Lung (tissue), 12 donors: ENCODE results near the gene TMEM145. TPM values are rescaled to one million over a fixed set of nuclear protein-coding genes. Genes with fewer than 3 reads are reported as not detected.

Experiments
- ATAC-seq: fragments of 200-7000 bp; cut with Tn5 transposase; one replicate; pipeline ENCODE4 v1.9.1; 2020; ENCODE audit warnings: moderate number of reproducible peaks; ENCODE audit not compliant: insufficient read depth, low FRiP score
- DNase-seq, 3 donors: peaks; one replicate each; pipeline ENCODE4 v3.0.0-alpha.2; 2013 to 2017
- H3K27ac ChIP-seq, 2 donors: one replicate each; pipeline ENCODE4 v1.5.1; 2013; ENCODE audit warnings: mild to moderate bottlenecking in 2 of 2, moderate library complexity in 2 of 2, control low read depth in 1 of 2, inconsistent platforms in 1 of 2, low read depth in 1 of 2, low read length in 1 of 2
- H3K27me3 ChIP-seq, 3 donors: one replicate each; pipeline ENCODE4 v1.5.1; 2013; ENCODE audit warnings: low read length in 2 of 3; ENCODE audit not compliant: control insufficient read depth in 3 of 3, insufficient read depth in 3 of 3
- H3K36me3 ChIP-seq, 4 donors: one replicate each; pipeline ENCODE4 v1.5.1; 2013; ENCODE audit warnings: low read length in 4 of 4, mild to moderate bottlenecking in 1 of 4, moderate library complexity in 1 of 4; ENCODE audit not compliant: control insufficient read depth in 4 of 4, insufficient read depth in 4 of 4
- H3K4me1 ChIP-seq, 5 donors: one replicate each; pipeline ENCODE4 v1.5.1; 2013; ENCODE audit warnings: low read length in 5 of 5, mild to moderate bottlenecking in 2 of 5, moderate library complexity in 1 of 5; ENCODE audit not compliant: control insufficient read depth in 5 of 5, insufficient read depth in 5 of 5
- H3K4me3 ChIP-seq: one replicate; pipeline ENCODE4 v1.5.1; 2013; ENCODE audit warnings: mild to moderate bottlenecking, control low read depth, moderate library complexity
- H3K9ac ChIP-seq, 2 donors: one replicate each; pipeline ENCODE4 v1.5.1; 2013; ENCODE audit warnings: low read length in 2 of 2, control low read depth in 1 of 2; ENCODE audit not compliant: insufficient read depth in 1 of 2
- H3K9me3 ChIP-seq, 4 donors: one replicate each; pipeline ENCODE4 v1.5.1; 2013; ENCODE audit warnings: low read length in 3 of 4, mild to moderate bottlenecking in 1 of 4, moderate library complexity in 1 of 4; ENCODE audit not compliant: control insufficient read depth in 4 of 4, insufficient read depth in 3 of 4
- WGBS, 2 donors: extraction: QIAGEN DNeasy Blood & Tissue Kit; methylation state at CpG; one replicate each; pipeline ENCODE4 v1.1.7; 2013; 5-methylcytosine and 5-hydroxymethylcytosine counted together
- polyA plus RNA-seq, 2 donors: library from polyadenylated mRNA; stranded (reverse); fragments of 200-250 nt; gene quantifications; one replicate each; pipeline ENCODE4 v1.2.1, GENCODE V29; 2013
- total RNA-seq, 2 donors: library from RNA; depleted of rRNA in 1 of 2; stranded (reverse); fragments of >200 nt in 1 of 2; gene quantifications; one replicate each; pipeline ENCODE4 v1.2.1, GENCODE V29; 2014 to 2021
- TF ChIP-seq, protein P1 (sequence below): IDR thresholded peaks from 2 replicates; pipeline ENCODE4 v1.5.1; 2012; ENCODE audit warnings: mild to moderate bottlenecking; ENCODE audit errors: control extremely low read depth, extremely low read depth
- donor health status: control.
- donor health status: control.
- donor health status: Bipolar disorder and iron deficiency.
- donor health status: healthy.
- donor health status: DM: yes; HTN: yes; CAD: no.

The TMEM145 gene
- total and polyA plus RNA-seq, 4 donors, result 0.12 to 0.95 (median 0.40) TPM; not detected in 1

- 28 to 32% methylated on average over 13 of the region's 13 CpGs for WGBS, 2 donors
- ATAC-seq (no peak), DNase-seq (peak in 2 of 3 donors; percentile 43 to 59)
- no peak overlapping the region for H3K4me3 ChIP-seq
- H3K9me3 ChIP-seq, result no peaks in the 10 kb centered on the region
- H3K9ac ChIP-seq, result peak overlapping the region in 1 of 2 donors; percentile 44
- H3K27ac ChIP-seq, result peak overlapping the region in 1 of 2 donors; percentile 50
- TF ChIP-seq, protein P1, sequence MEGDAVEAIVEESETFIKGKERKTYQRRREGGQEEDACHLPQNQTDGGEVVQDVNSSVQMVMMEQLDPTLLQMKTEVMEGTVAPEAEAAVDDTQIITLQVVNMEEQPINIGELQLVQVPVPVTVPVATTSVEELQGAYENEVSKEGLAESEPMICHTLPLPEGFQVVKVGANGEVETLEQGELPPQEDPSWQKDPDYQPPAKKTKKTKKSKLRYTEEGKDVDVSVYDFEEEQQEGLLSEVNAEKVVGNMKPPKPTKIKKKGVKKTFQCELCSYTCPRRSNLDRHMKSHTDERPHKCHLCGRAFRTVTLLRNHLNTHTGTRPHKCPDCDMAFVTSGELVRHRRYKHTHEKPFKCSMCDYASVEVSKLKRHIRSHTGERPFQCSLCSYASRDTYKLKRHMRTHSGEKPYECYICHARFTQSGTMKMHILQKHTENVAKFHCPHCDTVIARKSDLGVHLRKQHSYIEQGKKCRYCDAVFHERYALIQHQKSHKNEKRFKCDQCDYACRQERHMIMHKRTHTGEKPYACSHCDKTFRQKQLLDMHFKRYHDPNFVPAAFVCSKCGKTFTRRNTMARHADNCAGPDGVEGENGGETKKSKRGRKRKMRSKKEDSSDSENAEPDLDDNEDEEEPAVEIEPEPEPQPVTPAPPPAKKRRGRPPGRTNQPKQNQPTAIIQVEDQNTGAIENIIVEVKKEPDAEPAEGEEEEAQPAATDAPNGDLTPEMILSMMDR, result no peak
- peaks cover 20 to 37% (median 29%) of the 10 kb centered on the region in 5 donors for H3K4me1 ChIP-seq
- no peaks in the 10 kb centered on the region for H3K27me3 ChIP-seq
- H3K36me3 ChIP-seq, result peaks cover 6 to 48% (median 25%) of the 10 kb centered on the region in 4 donors
Observed at GRCh38 chr19:42286349-42287016, 26.6 kb upstream of the TMEM145 start.

- TF ChIP-seq, protein P1, result no peak
- Histone ChIP-seq H3K36me3 (peaks cover 9 to 54% (median 31%) of the 10 kb centered on the region in 4 donors), H3K4me3 (no peak overlapping the region), H3K9me3 (no peaks in the 10 kb centered on the region), H3K9ac (no peak overlapping the region), H3K4me1 (peaks cover 20 to 30% (median 23%) of the 10 kb centered on the region in 5 donors), H3K27ac (peak overlapping the region in 1 of 2 donors; percentile 50), H3K27me3 (no peaks in the 10 kb centered on the region)
- DNase-seq (no peak), ATAC-seq (no peak)
- WGBS, 2 donors, result 91 to 92% methylated on average over 30 of the region's 30 CpGs
Observed at GRCh38 chr19:42287017-42287826, 25.9 kb upstream of the TMEM145 start.

- no peak overlapping the region for H3K9ac ChIP-seq
- WGBS, 2 donors, result 91 to 95% methylated on average over 10 of the region's 10 CpGs
- H3K4me3 ChIP-seq, result no peak overlapping the region
- H3K36me3 ChIP-seq, result peaks cover 10 to 60% (median 32%) of the 10 kb centered on the region in 4 donors
- DNase-seq, result no peak
- no peaks in the 10 kb centered on the region for H3K27me3 ChIP-seq
- H3K27ac ChIP-seq, result no peak overlapping the region
- no peak for ATAC-seq
- peaks cover 16 to 25% (median 19%) of the 10 kb centered on the region in 5 donors for H3K4me1 ChIP-seq
- H3K9me3 ChIP-seq, result no peaks in the 10 kb centered on the region
- TF ChIP-seq, protein P1, result no peak
Observed at GRCh38 chr19:42287827-42288107, 25.3 kb upstream of the TMEM145 start.
